ENCODE data around the gene TMEM125.

Gene TMEM125

DNA sequence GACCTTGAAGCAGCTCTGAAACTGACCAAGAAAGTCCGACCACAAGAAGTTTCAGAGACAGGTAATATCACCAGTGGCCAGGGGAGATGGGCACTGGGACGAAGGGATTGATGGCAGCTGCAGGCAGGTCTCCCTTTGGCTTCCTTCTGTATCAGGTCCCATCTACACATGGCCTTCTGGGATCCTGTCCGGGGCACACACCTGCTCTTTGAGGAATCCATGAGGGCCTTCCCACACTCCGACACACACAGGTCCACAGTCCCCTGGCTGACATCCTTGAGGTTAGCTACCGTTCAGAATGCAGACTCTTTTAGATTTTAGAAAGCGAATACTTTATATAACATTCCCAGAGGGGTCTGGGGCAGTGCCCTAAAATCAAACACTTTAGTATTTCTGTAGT lies 26.5 kb upstream of the TMEM125 start:
- in situ Hi-C loops (cut with HindIII; ENCODE audit: low sequenced_read_pairs), result loop anchor here (25.0 kb wide), 2 partner anchors 169 to 694 kb away; partner anchors contain the start of genes ARTN and IPO13

GRCh38 chr1:43246466-43247213 lies 23.1 kb upstream of the TMEM125 start:
- in situ Hi-C loops (cut with HindIII; ENCODE audit: low sequenced_read_pairs), result loop anchor here (25.0 kb wide), 2 partner anchors 166 to 691 kb away; partner anchors contain the start of genes ARTN and IPO13

DNA sequence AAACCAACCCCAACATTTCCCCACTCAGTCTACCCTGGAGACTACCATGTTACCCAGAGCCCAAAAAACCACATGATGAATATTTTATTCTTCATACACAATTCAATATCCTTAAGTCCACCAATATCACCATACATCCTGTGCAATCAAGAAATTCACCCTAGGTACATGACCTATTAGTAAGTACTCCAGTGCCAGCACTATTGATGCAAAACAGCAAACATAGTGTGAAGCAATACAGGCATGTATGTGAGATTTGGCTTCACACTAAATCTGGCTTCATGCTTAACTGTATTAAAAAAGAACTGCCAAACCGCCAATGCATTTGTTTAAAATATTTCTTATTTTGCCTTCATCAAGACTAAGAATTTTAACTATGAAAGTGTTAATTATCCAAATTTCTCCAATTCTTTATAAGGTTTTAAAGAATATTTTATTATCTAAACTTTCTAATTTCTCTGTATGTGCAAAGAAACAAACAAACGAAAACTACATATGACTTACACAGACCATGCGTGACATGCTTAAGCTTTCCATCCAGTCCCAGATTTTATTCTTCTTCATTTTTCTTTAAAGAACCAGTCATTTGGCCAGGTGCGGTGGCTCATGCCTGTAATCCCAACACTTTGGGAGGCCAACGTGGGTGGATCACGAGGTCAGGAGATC lies 22.4 kb upstream of the TMEM125 start:
- in situ Hi-C loops (cut with HindIII; ENCODE audit: low sequenced_read_pairs), result loop anchor here (25.0 kb wide), 2 partner anchors 165 to 690 kb away; partner anchors contain the start of genes ARTN and IPO13

DNA sequence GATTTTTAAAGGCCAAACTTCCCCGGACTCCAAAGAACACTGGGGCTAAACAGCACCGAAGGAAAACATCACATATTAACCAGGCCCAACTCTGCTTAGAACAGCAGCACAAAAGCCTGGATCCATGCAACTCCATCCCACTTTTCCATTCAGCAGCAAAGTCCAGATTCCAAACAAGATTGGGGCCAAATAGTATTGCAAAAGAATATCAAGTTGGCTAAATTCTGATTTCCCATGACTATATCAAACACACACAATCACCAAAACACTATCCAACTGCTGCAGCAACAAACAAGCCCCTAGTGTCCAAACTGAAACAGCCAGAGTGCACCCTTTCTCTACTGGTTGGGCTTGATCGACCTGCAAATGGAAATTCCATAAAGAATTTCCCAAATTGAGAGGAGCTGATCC lies 19.4 kb upstream of the TMEM125 start:
- in situ Hi-C loops (cut with HindIII; ENCODE audit: low sequenced_read_pairs), result no loop called here

DNA sequence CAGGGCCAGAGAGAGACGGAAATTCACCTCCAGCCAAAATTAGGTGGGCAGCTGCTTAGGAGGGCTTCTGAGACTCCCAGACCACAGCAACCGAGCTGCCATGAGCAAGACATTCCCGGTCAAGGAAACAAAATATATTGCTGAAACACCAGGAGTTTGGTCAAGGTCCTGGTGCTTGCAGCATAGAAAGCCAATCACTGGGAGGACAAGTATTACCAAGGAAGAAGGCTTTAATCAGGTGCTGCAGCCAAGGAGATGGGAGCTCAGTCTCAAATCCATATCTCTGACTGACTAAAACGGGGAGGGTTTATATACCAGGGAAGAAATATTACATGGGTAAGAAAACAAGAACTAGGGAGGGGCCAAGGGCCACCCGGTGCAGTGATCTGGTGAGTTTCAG lies 18.8 kb upstream of the TMEM125 start:
- in situ Hi-C loops (cut with HindIII; ENCODE audit: low sequenced_read_pairs), result no loop called here

- in situ Hi-C loops (cut with HindIII; ENCODE audit: low sequenced_read_pairs), result no loop called here
Measured at GRCh38 chr1:43252225-43252624, 17.6 kb upstream of the TMEM125 start.

- in situ Hi-C loops (cut with HindIII; ENCODE audit: low sequenced_read_pairs), result no loop called here
Measured at GRCh38 chr1:43253173-43253572, 16.6 kb upstream of the TMEM125 start.

DNA sequence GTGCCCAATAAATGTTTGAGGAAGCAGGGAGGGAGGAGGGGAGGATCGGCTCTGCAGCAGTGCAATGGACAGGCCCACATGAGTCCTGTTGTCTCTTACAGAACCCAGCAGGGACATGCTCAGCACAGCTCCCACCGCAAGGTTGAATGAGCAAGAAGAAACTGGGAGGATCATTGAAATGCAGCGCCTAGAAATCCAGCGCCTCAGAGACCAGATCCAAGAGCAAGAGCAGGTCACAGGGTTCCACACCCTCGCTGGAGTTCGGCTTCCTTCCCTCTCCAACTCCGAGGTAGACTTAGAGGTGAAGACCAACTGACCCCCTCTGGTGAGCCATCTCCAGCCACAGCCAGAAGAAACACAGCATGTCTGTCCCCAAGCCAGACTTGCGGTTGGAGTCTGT lies 15.9 kb upstream of the TMEM125 start:
- in situ Hi-C loops (cut with HindIII; ENCODE audit: low sequenced_read_pairs), result no loop called here

GRCh38 chr1:43255438-43256210 lies 14.2 kb upstream of the TMEM125 start:
- in situ Hi-C loops (cut with HindIII; ENCODE audit: low sequenced_read_pairs), result no loop called here

- in situ Hi-C loops (cut with HindIII; ENCODE audit: low sequenced_read_pairs), result no loop called here
Measured at GRCh38 chr1:43256675-43257570, 12.9 kb upstream of the TMEM125 start.

- in situ Hi-C loops (cut with HindIII; ENCODE audit: low sequenced_read_pairs), result no loop called here
Measured at GRCh38 chr1:43258370-43258769, 11.4 kb upstream of the TMEM125 start.

- in situ Hi-C loops (cut with HindIII; ENCODE audit: low sequenced_read_pairs), result no loop called here
Measured at GRCh38 chr1:43265431-43265830, 4.4 kb upstream of the TMEM125 start.

DNA sequence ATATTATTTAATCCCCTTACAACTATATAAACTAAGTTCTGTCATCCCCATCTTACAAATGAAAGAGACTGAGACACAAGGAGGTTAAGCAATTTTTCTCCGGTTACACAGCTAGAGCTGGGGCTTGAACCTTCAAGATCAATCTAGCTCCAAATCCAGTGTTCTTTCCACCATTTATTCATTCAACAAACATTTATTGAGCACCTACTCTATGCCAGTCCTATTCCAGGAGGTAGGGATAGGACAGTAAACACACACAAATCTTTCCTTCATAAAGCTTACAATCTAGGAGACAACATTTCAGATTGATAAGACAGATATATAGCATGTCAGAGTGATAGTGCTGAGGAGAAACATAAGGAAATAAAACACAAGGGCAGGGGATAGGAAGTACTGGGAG lies 2.9 kb upstream of the TMEM125 start:
- in situ Hi-C loops (cut with HindIII; ENCODE audit: low sequenced_read_pairs), result no loop called here

- in situ Hi-C loops (cut with HindIII; ENCODE audit: low sequenced_read_pairs), result no loop called here
Measured at GRCh38 chr1:43267291-43267805, 2.4 kb upstream of the TMEM125 start.

GRCh38 chr1:43267818-43268425 lies 1.9 kb upstream of the TMEM125 start:
- in situ Hi-C loops (cut with HindIII; ENCODE audit: low sequenced_read_pairs), result no loop called here

GRCh38 chr1:43270421-43271095 lies 775 bp downstream of the TMEM125 start:
- in situ Hi-C loops (cut with HindIII; ENCODE audit: low sequenced_read_pairs), result no loop called here

DNA sequence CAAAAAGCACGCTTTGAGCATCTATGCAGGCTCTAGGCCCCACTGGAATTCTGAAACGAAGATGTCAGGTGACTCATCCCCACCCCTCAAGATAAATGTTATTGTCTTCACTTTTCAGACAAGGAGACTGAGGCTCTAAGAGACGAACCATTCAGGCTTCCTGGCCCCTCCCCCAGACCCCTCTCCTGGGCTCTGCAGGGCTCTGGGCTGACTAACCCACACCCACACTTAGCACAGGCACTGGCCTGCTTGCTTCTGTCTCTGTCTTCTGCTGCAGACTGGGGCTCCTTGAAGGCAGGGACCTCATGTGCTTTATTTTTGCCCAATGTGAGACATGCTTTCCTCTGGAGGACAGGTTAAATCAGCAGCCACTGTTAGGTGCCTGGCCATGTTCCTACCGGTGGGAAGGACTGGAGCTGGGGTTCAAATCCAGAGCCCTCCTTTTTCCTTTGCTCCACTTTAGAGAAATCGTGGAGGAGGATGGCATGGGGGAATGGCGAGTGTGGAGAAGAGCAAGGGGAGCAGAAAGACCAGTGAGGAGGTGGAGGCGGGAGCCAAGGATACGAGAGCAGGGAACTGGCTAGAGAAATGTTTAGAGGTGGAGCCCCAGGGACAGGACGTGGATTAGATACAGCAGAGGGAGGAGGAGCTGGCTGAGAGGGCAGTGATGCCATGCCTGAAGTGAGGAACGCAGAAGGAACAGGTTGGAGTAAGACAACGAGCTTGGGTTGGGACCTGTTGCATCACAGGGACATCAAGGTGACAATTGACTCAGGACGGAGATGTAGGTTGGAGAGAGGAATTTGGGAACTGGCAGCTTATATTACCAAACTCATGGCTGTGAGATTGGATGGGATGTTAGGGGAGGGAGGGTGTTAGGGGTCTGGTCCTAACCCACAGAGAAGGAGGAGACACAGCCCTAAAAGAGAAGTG lies 1.7 kb downstream of the TMEM125 start:
- in situ Hi-C loops (cut with HindIII; ENCODE audit: low sequenced_read_pairs), result no loop called here

- in situ Hi-C loops (cut with HindIII; ENCODE audit: low sequenced_read_pairs), result no loop called here
Measured at GRCh38 chr1:43272161-43272560, 2.4 kb downstream of the TMEM125 start.
